SK-N-SH treated with all-trans-retinoic acid at 6 μM for 48 hours (cell line): ENCODE measurements around the gene NPIPB6.
A peak's percentile ranks its signal among the peaks of the same experiment; 100 is the strongest.

ENCODE experiments used
- ATAC-seq: fragments of 200-7000 bp; cut with Tn5 transposase; 3 replicates; pipeline ENCODE4 v1.9.1; 2020; ENCODE audit warnings: mild to moderate bottlenecking, moderate library complexity
- ARNTL ChIP-seq: fragments of 450-650 bp; formaldehyde crosslinking; IDR thresholded peaks from 2 replicates; pipeline ENCODE4 v1.5.0; 2020; ENCODE audit warnings: low read depth, mild to moderate bottlenecking, moderate library complexity, borderline replicate concordance
- BACH2 ChIP-seq: fragments of 250-450 bp; sonication (Bioruptor Pico); IDR thresholded peaks from 2 replicates; pipeline ENCODE4 v1.9.0; 2021; ENCODE audit warnings: mild to moderate bottlenecking, borderline replicate concordance
- CREB5 ChIP-seq: fragments of 250-450 bp; sonication (Bioruptor Pico); IDR thresholded peaks from 2 replicates; pipeline ENCODE4 v1.5.1; 2020; ENCODE audit warnings: low read depth, mild to moderate bottlenecking, moderate library complexity
- CSDC2 ChIP-seq: fragments of 250-450 bp; sonication (Bioruptor Pico); IDR thresholded peaks from 2 replicates; pipeline ENCODE4 v1.5.0; 2020; ENCODE audit warnings: mild to moderate bottlenecking, moderate library complexity
- CSRNP3 ChIP-seq: fragments of 250-450 bp; sonication (Bioruptor Pico); IDR thresholded peaks from 2 replicates; pipeline ENCODE4 v1.5.1; 2021; ENCODE audit warnings: mild to moderate bottlenecking, moderate library complexity
- ESRRG ChIP-seq: fragments of 250-450 bp; sonication (Bioruptor Pico); IDR thresholded peaks from 2 replicates; pipeline ENCODE4 v1.6.1; 2021; ENCODE audit warnings: mild to moderate bottlenecking
- ISL1 ChIP-seq: fragments of 250-450 bp; sonication (Bioruptor Pico); IDR thresholded peaks from 2 replicates; pipeline ENCODE4 v2.1.2; 2022; ENCODE audit warnings: mild to moderate bottlenecking, moderate library complexity
- OSR1 ChIP-seq: fragments of 250-450 bp; sonication (Bioruptor Pico); IDR thresholded peaks from 2 replicates; pipeline ENCODE4 v1.8.0; 2022; ENCODE audit warnings: moderate library complexity, mild to moderate bottlenecking, inconsistent platforms
- POU6F1 ChIP-seq: fragments of 250-450 bp; sonication (Bioruptor Pico); IDR thresholded peaks from 2 replicates; pipeline ENCODE4 v1.8.0; 2021; ENCODE audit warnings: low read depth, mild to moderate bottlenecking, moderate library complexity, borderline replicate concordance
- PPARA ChIP-seq: fragments of 250-450 bp; sonication (Bioruptor Pico); IDR thresholded peaks from 2 replicates; pipeline ENCODE4 v1.5.0; 2020; ENCODE audit warnings: mild to moderate bottlenecking, borderline replicate concordance
- TOX ChIP-seq: fragments of 250-450 bp; sonication (Bioruptor Pico); IDR thresholded peaks from 2 replicates; pipeline ENCODE4 v1.8.0; 2021; ENCODE audit warnings: mild to moderate bottlenecking, moderate library complexity, borderline replicate concordance
- TSHZ2 ChIP-seq: fragments of 250-450 bp; sonication (Bioruptor Pico); IDR thresholded peaks from 2 replicates; pipeline ENCODE4 v1.5.0; 2020; ENCODE audit warnings: mild to moderate bottlenecking, moderate library complexity
- ZFP3 ChIP-seq: fragments of 250-450 bp; sonication (Bioruptor Pico); IDR thresholded peaks from 2 replicates; pipeline ENCODE4 v1.5.0; 2020; ENCODE audit warnings: mild to moderate bottlenecking, moderate library complexity
- ZNF565 ChIP-seq: fragments of 450-650 bp; formaldehyde crosslinking; conservative IDR thresholded peaks from 2 replicates; pipeline ENCODE4 v1.5.0; 2020; ENCODE audit warnings: low read depth, mild to moderate bottlenecking, moderate library complexity
- ZNF8 ChIP-seq: fragments of 450-650 bp; formaldehyde crosslinking; IDR thresholded peaks from 2 replicates; pipeline ENCODE4 v1.5.0; 2020; ENCODE audit warnings: mild to moderate bottlenecking, moderate library complexity

Gene NPIPB6

GRCh38 chr16:28326881-28327610, 36.3 kb downstream of the NPIPB6 start:
- ATAC-seq, result peak; percentile 87
- TF ChIP-seq CSDC2 (CRISPR knock-in tag) (no peak), CSRNP3 (no peak)

GRCh38 chr16:28324887-28325279, 38.4 kb downstream of the NPIPB6 start:
- ATAC-seq, result no peak
- TF ChIP-seq ZFP3 (CRISPR knock-in tag) (no peak), POU6F1 (CRISPR knock-in tag) (no peak), ISL1 (no peak), ESRRG (CRISPR knock-in tag) (no peak), TSHZ2 (CRISPR knock-in tag) (no peak), OSR1 (CRISPR knock-in tag) (no peak), ARNTL (CRISPR knock-in tag) (no peak), CSRNP3 (no peak), TOX (no peak)

GRCh38 chr16:28324235-28324886, 38.9 kb downstream of the NPIPB6 start:
- ATAC-seq, result no peak
- TF ChIP-seq CSRNP3, result no peak
- TF ChIP-seq CSDC2 (CRISPR knock-in tag), result no peak
- no peak for TF ChIP-seq TSHZ2 (CRISPR knock-in tag)
- TF ChIP-seq ARNTL (CRISPR knock-in tag), result no peak

GRCh38 chr16:28321700-28322411, 41.5 kb downstream of the NPIPB6 start:
- ATAC-seq, result peak; percentile 86
- TF ChIP-seq CREB5 (CRISPR knock-in tag), result no peak
- no peak for TF ChIP-seq ZNF565
- TF ChIP-seq BACH2, result no peak
- TF ChIP-seq TSHZ2 (CRISPR knock-in tag), result no peak
- no peak for TF ChIP-seq OSR1 (CRISPR knock-in tag)
- TF ChIP-seq PPARA (CRISPR knock-in tag), result no peak
- no peak for TF ChIP-seq ZNF8 (CRISPR knock-in tag)
- TF ChIP-seq ARNTL (CRISPR knock-in tag), result no peak
